SU-DHL-6 (cell line): Measurements from ENCODE around the gene ARL8A.
A peak's percentile ranks its signal among the peaks of the same experiment; 100 is the strongest.

ENCODE experiments used
- EZH2phosphoT487 ChIP-seq: fragments of 200-600 bp; sonication (generic), shearing (Covaris generic); conservative IDR thresholded peaks from 2 replicates; pipeline ENCODE4 v1.6.1; 2018; ENCODE audit warnings: mild to moderate bottlenecking, antibody characterized with exemption, low read length, moderate library complexity, mixed read lengths
- TF ChIP-seq, protein P1 (sequence below): fragments of 200-600 bp; sonication (generic); IDR thresholded peaks from one replicate; pipeline ENCODE4 v1.5.1; 2017; ENCODE audit warnings: antibody characterized with exemption, mild to moderate bottlenecking, low read length, moderate library complexity; ENCODE audit not compliant: insufficient read depth, poor library complexity, severe bottlenecking

DNA sequence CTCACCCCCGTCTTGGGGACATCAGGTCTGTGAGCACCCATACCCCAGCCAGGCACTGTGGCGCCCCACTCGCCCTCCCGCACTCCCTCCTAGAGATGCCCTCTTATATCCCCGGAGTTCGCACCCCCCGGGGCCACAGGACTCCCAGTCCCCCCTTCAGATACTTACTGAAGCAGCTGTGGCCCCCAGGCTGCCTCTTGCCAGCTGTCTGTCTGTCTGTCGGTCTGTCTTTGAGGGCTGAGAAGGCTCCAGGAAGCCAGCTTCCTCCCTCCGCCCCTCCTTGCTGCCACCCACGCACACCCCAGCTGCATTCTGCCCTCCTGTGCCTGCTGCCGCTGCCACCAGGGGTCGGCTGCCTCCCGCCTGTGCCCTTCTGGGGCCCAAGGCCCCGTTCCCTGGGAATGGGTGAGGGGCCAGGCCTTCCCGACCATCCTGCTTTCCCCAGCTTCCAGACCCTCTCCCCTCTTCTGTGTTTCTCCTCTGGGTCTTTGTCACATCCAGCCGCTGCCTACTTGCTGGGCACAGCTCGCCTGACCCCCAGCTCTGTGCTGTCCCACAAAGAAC, 15.9 kb upstream of the ARL8A start, which contains the start of gene PTPN7:
- TF ChIP-seq, protein P1, sequence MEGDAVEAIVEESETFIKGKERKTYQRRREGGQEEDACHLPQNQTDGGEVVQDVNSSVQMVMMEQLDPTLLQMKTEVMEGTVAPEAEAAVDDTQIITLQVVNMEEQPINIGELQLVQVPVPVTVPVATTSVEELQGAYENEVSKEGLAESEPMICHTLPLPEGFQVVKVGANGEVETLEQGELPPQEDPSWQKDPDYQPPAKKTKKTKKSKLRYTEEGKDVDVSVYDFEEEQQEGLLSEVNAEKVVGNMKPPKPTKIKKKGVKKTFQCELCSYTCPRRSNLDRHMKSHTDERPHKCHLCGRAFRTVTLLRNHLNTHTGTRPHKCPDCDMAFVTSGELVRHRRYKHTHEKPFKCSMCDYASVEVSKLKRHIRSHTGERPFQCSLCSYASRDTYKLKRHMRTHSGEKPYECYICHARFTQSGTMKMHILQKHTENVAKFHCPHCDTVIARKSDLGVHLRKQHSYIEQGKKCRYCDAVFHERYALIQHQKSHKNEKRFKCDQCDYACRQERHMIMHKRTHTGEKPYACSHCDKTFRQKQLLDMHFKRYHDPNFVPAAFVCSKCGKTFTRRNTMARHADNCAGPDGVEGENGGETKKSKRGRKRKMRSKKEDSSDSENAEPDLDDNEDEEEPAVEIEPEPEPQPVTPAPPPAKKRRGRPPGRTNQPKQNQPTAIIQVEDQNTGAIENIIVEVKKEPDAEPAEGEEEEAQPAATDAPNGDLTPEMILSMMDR = peak; percentile 67
- no peak for TF ChIP-seq EZH2phosphoT487
